Measurements from ENCODE around the gene VEZF1. TPM values are rescaled to one million over a fixed set of nuclear protein-coding genes. Genes with fewer than 3 reads are reported as not detected.
"Not testable (repeated sequence)": the region's sequence is repeated elsewhere in the genome, so short reads cannot be mapped to it uniquely, and the experiment has no call there.

Gene VEZF1
- total and polyA plus RNA-seq, 2 experiments from 2014 or later, result 32.2 to 51.9 TPM

GRCh38 chr17:57979076-57979475 lies 9.0 kb downstream of the VEZF1 start:
- peaks cover 17% of the 10 kb centered on the region for H3K4me1 ChIP-seq (ENCODE audit: insufficient read depth)
- 0 out of 2 replicates have a peak, but pooled peaks cover 15% of the 10 kb centered on the region for H3F3A ChIP-seq (ENCODE audit: insufficient read depth)
- H3K9ac ChIP-seq, result no peak overlapping the region
- 50 to 61% methylated on average over 1 of the region's 1 CpG for WGBS, 2 experiments (ENCODE audit: low coverage in 1 of 2, low lambda C conversion rate in 2 of 2, missing lambda C conversion rate in 2 of 2)
- DNase-seq, result no peak
- H3K9me2 ChIP-seq (ENCODE audit: insufficient read depth), result no peaks in the 10 kb centered on the region
- no peaks in the 10 kb centered on the region for H4K20me1 ChIP-seq (ENCODE audit: insufficient read depth)
- no peak overlapping the region for H3K4me2 ChIP-seq (ENCODE audit: unreplicated experiment)
- peaks cover 61% of the 10 kb centered on the region for H3K36me3 ChIP-seq (ENCODE audit: low read depth)
- no peaks in the 10 kb centered on the region for H3K9me3 ChIP-seq (ENCODE audit: low read depth)
- in situ Hi-C loops (cut with MboI), result no loop called here
- no peak overlapping the region for H3K4me3 ChIP-seq
- H3K27me3 ChIP-seq (replicated peaks; ENCODE audit: insufficient read depth), result no peaks in the 10 kb centered on the region
- TF ChIP-seq EZH2 (IDR thresholded peaks at IDR 0.05; ENCODE audit: insufficient read depth, poor library complexity, severe bottlenecking), result no peak
- no peak for TF ChIP-seq EZH2phosphoT487 (IDR thresholded peaks at IDR 0.05; ENCODE audit: insufficient read depth, low read depth)
- H3K27ac ChIP-seq, result no peak overlapping the region
- H3K79me2 ChIP-seq (ENCODE audit: insufficient read depth), result peaks cover 68% of the 10 kb centered on the region
- H2AFZ ChIP-seq, result no peak overlapping the region

DNA sequence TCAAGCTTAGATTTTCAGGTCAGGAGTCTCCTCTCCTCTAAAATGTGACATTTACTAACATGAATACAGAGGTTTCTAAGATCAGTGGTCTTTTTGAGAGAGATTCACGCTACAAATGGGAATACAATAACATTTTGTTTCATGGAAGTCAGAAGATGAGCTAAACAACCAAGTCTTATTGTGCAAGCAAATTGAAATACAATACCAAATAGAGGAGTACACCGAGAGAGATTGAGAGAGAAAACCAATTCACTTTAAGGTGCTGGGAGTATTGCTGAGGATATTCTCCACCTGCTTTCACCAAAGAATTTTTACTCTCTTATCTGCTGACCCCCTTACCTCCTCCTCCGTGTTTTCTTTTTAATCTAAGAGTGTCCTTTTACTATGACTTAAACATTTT lies 11.5 kb downstream of the VEZF1 start:
- peaks cover 51% of the 10 kb centered on the region for H3K36me3 ChIP-seq (ENCODE audit: low read depth)
- H3K9me3 ChIP-seq (ENCODE audit: low read depth), result no peaks in the 10 kb centered on the region
- no peak overlapping the region for H3K4me3 ChIP-seq
- H3K27ac ChIP-seq, result no peak overlapping the region
- H3F3A ChIP-seq (ENCODE audit: insufficient read depth), result peaks cover 18% of the 10 kb centered on the region; the same call in 1 of the 2 replicates
- no peaks in the 10 kb centered on the region for H4K20me1 ChIP-seq (ENCODE audit: insufficient read depth)
- 82 to 86% methylated on average over 3 of the region's 3 CpGs for WGBS, 2 experiments (ENCODE audit: low coverage in 1 of 2, low lambda C conversion rate in 2 of 2, missing lambda C conversion rate in 2 of 2)
- in situ Hi-C loops (cut with MboI), result no loop called here
- H3K9me2 ChIP-seq (ENCODE audit: insufficient read depth), result no peaks in the 10 kb centered on the region
- no peak overlapping the region for H2AFZ ChIP-seq
- H3K4me2 ChIP-seq (ENCODE audit: unreplicated experiment), result no peak overlapping the region
- no peak for DNase-seq
- no peak overlapping the region for H3K9ac ChIP-seq
- TF ChIP-seq EZH2phosphoT487 (IDR thresholded peaks at IDR 0.05; ENCODE audit: insufficient read depth, low read depth) (no peak), EZH2 (IDR thresholded peaks at IDR 0.05; ENCODE audit: insufficient read depth, poor library complexity, severe bottlenecking) (no peak)
- H3K4me1 ChIP-seq (ENCODE audit: insufficient read depth), result peaks cover 10% of the 10 kb centered on the region
- H3K27me3 ChIP-seq (replicated peaks; ENCODE audit: insufficient read depth), result no peaks in the 10 kb centered on the region
- peaks cover 43% of the 10 kb centered on the region for H3K79me2 ChIP-seq (ENCODE audit: insufficient read depth)

DNA sequence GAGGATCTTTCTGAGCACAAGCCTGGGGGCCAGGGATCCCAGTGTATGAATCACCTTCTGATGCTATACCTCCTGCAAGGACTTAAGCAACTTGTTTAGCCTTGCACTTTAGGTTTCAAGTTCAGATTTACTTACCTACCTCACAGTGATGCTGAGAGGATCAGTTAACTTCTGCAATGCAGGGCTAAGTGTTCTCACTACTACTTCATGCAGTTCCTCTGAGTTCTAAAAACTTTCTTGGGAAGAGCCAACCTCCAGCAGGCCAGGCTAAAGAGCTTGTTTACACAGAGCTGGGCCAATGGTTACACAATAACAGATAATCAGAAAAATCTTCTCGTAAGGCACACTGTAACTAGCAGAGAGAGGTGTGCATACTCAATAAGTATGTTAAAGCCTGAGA lies 13.0 kb downstream of the VEZF1 start:
- Histone ChIP-seq H3K4me3 (no peak overlapping the region), H3K36me3 (ENCODE audit: low read depth) (peaks cover 41% of the 10 kb centered on the region), H3K4me1 (ENCODE audit: insufficient read depth) (peaks cover 21% of the 10 kb centered on the region), H3K9me3 (ENCODE audit: low read depth) (no peaks in the 10 kb centered on the region), H3K79me2 (ENCODE audit: insufficient read depth) (peaks cover 28% of the 10 kb centered on the region), H3K27ac (no peak overlapping the region), H2AFZ (no peak overlapping the region), H4K20me1 (ENCODE audit: insufficient read depth) (no peaks in the 10 kb centered on the region), H3F3A (ENCODE audit: insufficient read depth) (peaks cover 25% of the 10 kb centered on the region), H3K9ac (no peak overlapping the region), H3K27me3 (replicated peaks; ENCODE audit: insufficient read depth) (no peaks in the 10 kb centered on the region), H3K4me2 (ENCODE audit: unreplicated experiment) (no peak overlapping the region), H3K9me2 (ENCODE audit: insufficient read depth) (no peaks in the 10 kb centered on the region)
- in situ Hi-C loops (cut with MboI), result no loop called here
- peak; percentile 38 for DNase-seq
- no peak for TF ChIP-seq EZH2phosphoT487 (IDR thresholded peaks at IDR 0.05; ENCODE audit: insufficient read depth, low read depth)
- no peak for TF ChIP-seq EZH2 (IDR thresholded peaks at IDR 0.05; ENCODE audit: insufficient read depth, poor library complexity, severe bottlenecking)
- WGBS, 2 experiments (ENCODE audit: low coverage in 1 of 2, low lambda C conversion rate in 2 of 2, missing lambda C conversion rate in 2 of 2), result 28 to 33% methylated on average over 1 of the region's 1 CpG

- H3K9me3 ChIP-seq (ENCODE audit: low read depth); H2AFZ ChIP-seq; H3K4me3 ChIP-seq; H3K9ac ChIP-seq; DNase-seq; H3K27ac ChIP-seq; H4K20me1 ChIP-seq (ENCODE audit: insufficient read depth); H3K27me3 ChIP-seq (replicated peaks; ENCODE audit: insufficient read depth); in situ Hi-C loops (cut with MboI); H3K9me2 ChIP-seq (ENCODE audit: insufficient read depth); H3K4me2 ChIP-seq (ENCODE audit: unreplicated experiment): not testable (repeated sequence)
- H3K79me2 ChIP-seq (ENCODE audit: insufficient read depth), result peaks cover 23% of the 10 kb centered on the region; the same call in 1 of the 2 replicates
- peaks cover 25% of the 10 kb centered on the region for H3F3A ChIP-seq (ENCODE audit: insufficient read depth)
- 81 to 85% methylated on average over 4 of the region's 4 CpGs for WGBS, 2 experiments (ENCODE audit: low coverage in 1 of 2, low lambda C conversion rate in 2 of 2, missing lambda C conversion rate in 2 of 2)
- peaks cover 21% of the 10 kb centered on the region for H3K4me1 ChIP-seq (ENCODE audit: insufficient read depth)
- H3K36me3 ChIP-seq (ENCODE audit: low read depth), result peaks cover 37% of the 10 kb centered on the region
Measured at GRCh38 chr17:57974053-57974824, 13.8 kb downstream of the VEZF1 start.

All from GM23248 (cell line).